Left lung (tissue), 10 donors: ENCODE results near the gene CFAP299. TPM values are rescaled to one million over a fixed set of nuclear protein-coding genes. Genes with fewer than 3 reads are reported as not detected.

Experiments used
- ATAC-seq: fragments of 200-7000 bp; cut with Tn5 transposase; one replicate; pipeline ENCODE4 v1.9.1; 2020; ENCODE audit warnings: moderate library complexity
- DNase-seq, 4 donors: peaks; one replicate each; pipeline ENCODE4 v3.0.0-alpha.2; 2013 to 2020
- H3K27ac ChIP-seq, 2 donors: fragments of 200-600 bp; sonication (generic) in 1 of 2; one replicate each; pipeline versions ENCODE4 v1.5.0 to v1.8.0; 2020 to 2021
- H3K27me3 ChIP-seq, 2 donors: fragments of 200-600 bp; sonication (generic) in 1 of 2; one replicate each; pipeline versions ENCODE4 v1.5.0 to v1.8.0; 2020 to 2021
- H3K36me3 ChIP-seq, 2 donors: fragments of 200-600 bp; sonication (generic) in 1 of 2; one replicate each; pipeline versions ENCODE4 v1.5.0 to v1.8.0; 2020 to 2021
- H3K4me1 ChIP-seq, 2 donors: fragments of 200-600 bp; one replicate each; pipeline ENCODE4 v1.8.0; 2021
- H3K4me3 ChIP-seq, 2 donors: fragments of 200-600 bp; sonication (generic) in 1 of 2; one replicate each; pipeline versions ENCODE4 v1.5.0 to v1.8.0; 2020 to 2021; ENCODE audit warnings: mild to moderate bottlenecking in 1 of 2
- H3K9me3 ChIP-seq, 2 donors: fragments of 200-600 bp; sonication (generic) in 1 of 2; one replicate each; pipeline versions ENCODE4 v1.5.0 to v1.8.0; 2020 to 2021
- intact Hi-C, 2 donors: fragments of 100-400 bp; cut with DNase I; formaldehyde crosslinking; loops; one replicate each; pipeline versions ENCODE4 v1.11.2 to v1.14.2; 2022
- polyA plus RNA-seq, 6 donors: library from polyadenylated mRNA; unstranded; fragments of 120-200 nt; gene quantifications; one replicate each; pipeline ENCODE4 v1.2.1, GENCODE V29; 2013; ENCODE audit not compliant: insufficient read length in 6 of 6
- total RNA-seq, 2 donors: library from RNA; stranded (reverse); fragmentation: NEBNext Ultra II Directional; extraction: Animal tissue kit (Norgen Biotek cat#: 25700); gene quantifications; one replicate each; pipeline ENCODE4 v1.2.1, GENCODE V29; 2021
- TF ChIP-seq, protein P1 (sequence below), 2 donors: fragments of 200-600 bp; sonication (generic) in 1 of 2; IDR thresholded peaks; one replicate each; pipeline versions ENCODE4 v1.5.0 to v1.8.0; 2021; ENCODE audit warnings: antibody characterized with exemption in 2 of 2
- donor health status: DM: no; HTN: yes; CAD: no.
- donor health status: DM: no; HTN: no; CAD: no.

Gene CFAP299
- total and polyA plus RNA-seq, 8 donors, result 1.2 to 2.3 (median 1.6) TPM; not detected in 1

DNA sequence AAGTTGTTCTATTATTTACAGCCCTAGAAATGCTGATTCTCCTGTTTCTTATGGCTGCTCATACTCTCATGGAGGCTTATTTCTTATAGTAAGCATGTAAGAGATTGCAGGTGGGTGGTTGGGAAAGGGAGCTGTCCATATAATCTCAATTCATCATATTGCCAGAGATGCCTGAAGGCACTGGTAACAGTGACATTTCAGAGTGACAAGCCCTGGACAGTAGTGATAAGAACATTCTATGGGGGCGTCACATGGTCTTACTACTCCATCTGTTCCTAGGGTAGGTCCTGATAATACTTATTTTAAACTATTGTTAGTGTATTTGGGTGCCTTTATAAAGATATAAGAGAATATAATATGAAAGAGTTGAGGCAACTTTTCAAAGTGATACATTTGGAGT lies 171.5 kb downstream of the CFAP299 start:
- ATAC-seq (no peak), DNase-seq (no peak)
- TF ChIP-seq, protein P1, sequence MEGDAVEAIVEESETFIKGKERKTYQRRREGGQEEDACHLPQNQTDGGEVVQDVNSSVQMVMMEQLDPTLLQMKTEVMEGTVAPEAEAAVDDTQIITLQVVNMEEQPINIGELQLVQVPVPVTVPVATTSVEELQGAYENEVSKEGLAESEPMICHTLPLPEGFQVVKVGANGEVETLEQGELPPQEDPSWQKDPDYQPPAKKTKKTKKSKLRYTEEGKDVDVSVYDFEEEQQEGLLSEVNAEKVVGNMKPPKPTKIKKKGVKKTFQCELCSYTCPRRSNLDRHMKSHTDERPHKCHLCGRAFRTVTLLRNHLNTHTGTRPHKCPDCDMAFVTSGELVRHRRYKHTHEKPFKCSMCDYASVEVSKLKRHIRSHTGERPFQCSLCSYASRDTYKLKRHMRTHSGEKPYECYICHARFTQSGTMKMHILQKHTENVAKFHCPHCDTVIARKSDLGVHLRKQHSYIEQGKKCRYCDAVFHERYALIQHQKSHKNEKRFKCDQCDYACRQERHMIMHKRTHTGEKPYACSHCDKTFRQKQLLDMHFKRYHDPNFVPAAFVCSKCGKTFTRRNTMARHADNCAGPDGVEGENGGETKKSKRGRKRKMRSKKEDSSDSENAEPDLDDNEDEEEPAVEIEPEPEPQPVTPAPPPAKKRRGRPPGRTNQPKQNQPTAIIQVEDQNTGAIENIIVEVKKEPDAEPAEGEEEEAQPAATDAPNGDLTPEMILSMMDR (IDR thresholded peaks at IDR 0.05), result no peak
- Histone ChIP-seq H3K4me3 (no peak overlapping the region), H3K36me3 (no peaks in the 10 kb centered on the region), H3K9me3 (no peaks in the 10 kb centered on the region), H3K27ac (no peak overlapping the region), H3K27me3 (no peaks in the 10 kb centered on the region), H3K4me1 (no peaks in the 10 kb centered on the region)
- intact Hi-C loops, result no loop called here

DNA sequence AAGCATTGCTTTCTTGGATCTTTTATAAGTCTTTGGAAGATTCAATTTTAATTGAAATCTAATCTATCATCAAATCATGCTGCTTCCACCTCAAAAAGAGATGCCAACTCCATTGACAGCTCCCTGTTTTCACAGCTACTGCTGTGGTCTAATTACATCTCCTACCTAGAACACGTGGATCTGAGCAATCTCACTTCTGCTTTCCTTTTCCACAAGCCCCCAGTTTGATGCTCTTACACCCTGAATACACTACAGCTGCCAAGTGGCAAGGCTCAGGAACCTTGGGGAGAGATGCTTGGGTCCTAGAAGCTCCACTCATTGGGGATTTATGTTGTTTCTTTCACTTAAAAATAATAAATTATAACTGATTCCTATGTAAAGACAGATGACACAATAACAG lies 172.0 kb downstream of the CFAP299 start:
- TF ChIP-seq, protein P1 (IDR thresholded peaks at IDR 0.05), result no peak
- H3K4me1 ChIP-seq, result no peaks in the 10 kb centered on the region
- no peak overlapping the region for H3K4me3 ChIP-seq
- H3K9me3 ChIP-seq, result no peaks in the 10 kb centered on the region
- intact Hi-C loops, result no loop called here
- no peaks in the 10 kb centered on the region for H3K36me3 ChIP-seq
- DNase-seq (no peak), ATAC-seq (no peak)
- no peak overlapping the region for H3K27ac ChIP-seq
- H3K27me3 ChIP-seq, result no peaks in the 10 kb centered on the region

DNA sequence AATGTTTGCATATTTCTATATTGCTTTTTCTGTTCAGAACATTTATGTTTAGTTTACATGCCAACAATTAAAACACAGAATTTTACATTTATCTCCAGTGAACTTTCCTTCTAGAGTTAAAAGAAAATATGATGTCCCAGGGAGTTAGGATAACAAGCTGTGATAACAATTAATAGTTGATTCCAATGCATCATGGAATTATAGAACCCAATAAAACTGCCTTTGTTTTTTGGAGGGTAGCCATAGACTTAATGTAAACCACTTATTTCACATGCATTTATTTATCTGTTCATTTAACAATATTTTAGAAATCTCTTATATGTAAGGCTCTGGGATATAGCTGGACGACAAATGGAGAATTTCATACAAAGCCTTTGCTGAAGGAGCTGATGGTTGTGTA lies 180.0 kb downstream of the CFAP299 start:
- no peak for ATAC-seq
- no peak overlapping the region for H3K4me3 ChIP-seq
- intact Hi-C loops, result no loop called here
- H3K27me3 ChIP-seq, result no peaks in the 10 kb centered on the region
- H3K9me3 ChIP-seq, result no peaks in the 10 kb centered on the region
- H3K27ac ChIP-seq, result no peak overlapping the region
- no peaks in the 10 kb centered on the region for H3K36me3 ChIP-seq
- DNase-seq, result peak in 2 of 4 donors; percentile 46 to 48
- H3K4me1 ChIP-seq, result no peaks in the 10 kb centered on the region
- TF ChIP-seq, protein P1 (IDR thresholded peaks at IDR 0.05), result no peak

DNA sequence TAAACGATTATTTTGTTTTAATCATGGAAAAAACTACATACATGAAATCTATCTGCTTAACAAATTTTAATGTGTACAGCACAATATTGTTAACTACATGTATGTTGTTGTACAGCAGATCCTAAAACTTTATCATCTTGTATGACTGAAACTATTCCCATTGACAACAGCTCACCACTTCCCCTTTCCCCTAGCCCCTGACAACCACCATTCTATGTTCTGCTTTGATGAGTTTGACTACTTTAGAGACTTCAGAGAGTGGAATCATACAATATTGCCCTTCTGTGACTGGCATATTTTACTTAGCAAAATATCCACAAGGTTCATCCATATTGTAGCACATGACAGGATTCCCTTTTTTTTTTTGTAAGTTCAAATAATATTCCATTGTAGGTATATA lies 185.9 kb downstream of the CFAP299 start:
- Histone ChIP-seq H3K27me3 (no peaks in the 10 kb centered on the region), H3K4me3 (no peak overlapping the region), H3K27ac (no peak overlapping the region), H3K4me1 (no peaks in the 10 kb centered on the region), H3K9me3 (no peaks in the 10 kb centered on the region), H3K36me3 (no peaks in the 10 kb centered on the region)
- TF ChIP-seq, protein P1 (IDR thresholded peaks at IDR 0.05), result no peak
- DNase-seq (no peak), ATAC-seq (no peak)
- intact Hi-C loops, result no loop called here

DNA sequence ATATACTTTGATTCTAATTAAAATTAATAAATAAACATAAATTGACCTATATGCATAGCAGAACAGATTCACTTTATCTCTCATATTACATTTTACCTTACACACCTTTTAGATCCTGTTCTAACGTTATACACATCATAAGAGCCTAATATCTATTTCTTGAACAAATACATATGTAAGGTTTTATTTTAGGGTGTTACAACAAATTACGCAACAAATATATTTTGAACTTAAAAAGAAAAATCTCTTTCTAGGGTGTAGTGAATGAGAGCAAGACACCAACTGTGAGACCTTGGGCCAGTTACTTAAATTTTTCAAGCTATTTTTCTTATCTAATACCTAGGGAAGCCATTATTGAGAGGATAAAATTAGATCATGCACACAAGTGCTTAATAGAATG lies 191.2 kb downstream of the CFAP299 start:
- intact Hi-C loops, result no loop called here
- Histone ChIP-seq H3K27me3 (no peaks in the 10 kb centered on the region), H3K4me3 (no peak overlapping the region), H3K36me3 (no peaks in the 10 kb centered on the region), H3K4me1 (no peaks in the 10 kb centered on the region), H3K27ac (no peak overlapping the region), H3K9me3 (no peaks in the 10 kb centered on the region)
- ATAC-seq, result no peak
- TF ChIP-seq, protein P1 (IDR thresholded peaks at IDR 0.05), result no peak
- DNase-seq, result no peak
